ENCODE results near the gene LDLRAD1.

GRCh38 chr1:54051933-54052430, 34.0 kb upstream of the LDLRAD1 start:
- no peak for TF ChIP-seq EZH2 (IDR thresholded peaks at IDR 0.05; ENCODE audit: borderline replicate concordance, insufficient read depth, low read length, poor library complexity, severe bottlenecking)
- no peak for TF ChIP-seq MXI1 (conservative IDR thresholded peaks at IDR 0.05; ENCODE audit: poor library complexity, severe bottlenecking)
- TF ChIP-seq CTCF (IDR thresholded peaks at IDR 0.05; ENCODE audit: poor library complexity, severe bottlenecking) = no peak
- no peak for TF ChIP-seq TAF1 (IDR thresholded peaks at IDR 0.05; ENCODE audit: low read depth)
- no peak for TF ChIP-seq RAD21 (conservative IDR thresholded peaks at IDR 0.05)
- TF ChIP-seq POLR2AphosphoS5 (IDR thresholded peaks at IDR 0.05) = no peak

Measured in neural cell (in vitro differentiated cells).